H1 (cell line): ENCODE data around the gene NRP2. TPM values are rescaled to one million over a fixed set of nuclear protein-coding genes. Genes with fewer than 3 reads are reported as not detected.

Experiments
- CTCF ChIA-PET: fragments of 300-600 bp; sonication (Branson Sonifier 250); formaldehyde crosslinking; loops from one replicate; lab custom pipeline; 2021; ENCODE audit not compliant: partially characterized antibody; lab: Charles Lee
- POLR2A ChIA-PET: fragments of 300-600 bp; sonication (Branson Sonifier 250); formaldehyde crosslinking; loops from one replicate; lab custom pipeline; 2021; ENCODE audit warnings: inconsistent platforms; ENCODE audit not compliant: partially characterized antibody; lab: Charles Lee
- DNase-seq, 2 experiments: peaks; one replicate each; pipeline versions ENCODE4 v3.0.0 to v3.0.0-alpha.2; 2010 to 2022; ENCODE audit warnings: low spot score in 2 of 2, low read depth in 1 of 2, mixed read lengths in 1 of 2
- FAIRE-seq: peaks from 2 replicates; lab custom pipeline; 2011; peaks lifted over from hg19 to GRCh38; lab: Jason Lieb, UNC
- H2AFZ ChIP-seq: 2 replicates; pipeline ENCODE4 v1.8.1; 2012; ENCODE audit warnings: low read length, inconsistent platforms
- H2AK5ac ChIP-seq: 2 replicates; pipeline ENCODE4 v1.6.1; 2013; ENCODE audit warnings: low read depth, low read length
- H2BK120ac ChIP-seq: replicated peaks from 2 replicates; pipeline ENCODE3; 2013; ENCODE audit warnings: low read depth, low read length, inconsistent platforms
- H2BK12ac ChIP-seq: 2 replicates; pipeline ENCODE4 v1.6.1; 2013; ENCODE audit warnings: low read depth, low read length
- H2BK15ac ChIP-seq: 2 replicates; pipeline ENCODE4 v1.6.1; 2013; ENCODE audit warnings: low read length
- H2BK20ac ChIP-seq: 2 replicates; pipeline ENCODE4 v1.6.1; 2013; ENCODE audit warnings: low read length
- H2BK5ac ChIP-seq: 2 replicates; pipeline ENCODE4 v1.6.1; 2013; ENCODE audit warnings: low read depth, low read length
- H3K14ac ChIP-seq: 2 replicates; pipeline ENCODE4 v1.6.1; 2013; ENCODE audit warnings: inconsistent platforms; ENCODE audit not compliant: insufficient read length
- H3K18ac ChIP-seq: 2 replicates; pipeline ENCODE4 v1.6.1; 2013; ENCODE audit warnings: low read length; ENCODE audit errors: extremely low read depth
- H3K23ac ChIP-seq: 2 replicates; pipeline ENCODE4 v1.6.1; 2013; ENCODE audit warnings: inconsistent platforms; ENCODE audit not compliant: insufficient read length
- H3K23me2 ChIP-seq: 2 replicates; pipeline ENCODE4 v1.6.1; 2013; ENCODE audit warnings: low read depth, low read length
- H3K27ac ChIP-seq: 2 replicates; pipeline ENCODE4 v1.6.1; 2011; ENCODE audit warnings: low read depth, low read length, inconsistent platforms
- H3K27me3 ChIP-seq, 4 experiments: replicated peaks in 1 of 4; 1 replicate in 1 of 4; 2 replicates in 3 of 4; pipeline versions ENCODE4 v1.6.1 to v1.8.1; 2011 to 2013; ENCODE audit warnings: low read length in 3 of 4, mild to moderate bottlenecking in 3 of 4, inconsistent platforms in 2 of 4, mixed read lengths in 2 of 4, moderate library complexity in 1 of 4; ENCODE audit not compliant: control insufficient read depth in 3 of 4, insufficient read depth in 3 of 4; ENCODE audit errors: extremely low read depth in 1 of 4
- H3K36me3 ChIP-seq, 4 experiments: 2 replicates each; pipeline versions ENCODE4 v1.6.1 to v1.8.1; 2011 to 2013; ENCODE audit warnings: mild to moderate bottlenecking in 4 of 4, low read length in 3 of 4, moderate library complexity in 2 of 4, control low read depth in 1 of 4, inconsistent platforms in 1 of 4; ENCODE audit not compliant: insufficient read depth in 4 of 4, control insufficient read depth in 2 of 4
- H3K4ac ChIP-seq: replicated peaks from 2 replicates; pipeline ENCODE3; 2013; ENCODE audit warnings: low read length, low read depth, mixed read lengths, inconsistent platforms; ENCODE audit not compliant: insufficient read length
- H3K4me1 ChIP-seq, 4 experiments: replicated peaks in 1 of 4; 1 replicate in 1 of 4; 2 replicates in 3 of 4; pipeline versions ENCODE4 v1.6.1 to v1.8.1; 2011 to 2013; ENCODE audit warnings: low read length in 3 of 4, inconsistent platforms in 2 of 4, mixed read lengths in 1 of 4; ENCODE audit not compliant: insufficient read depth in 4 of 4, control insufficient read depth in 3 of 4
- H3K4me2 ChIP-seq, 2 experiments: 2 replicates each; pipeline versions ENCODE4 v1.6.1 to v1.8.1; 2011 to 2013; ENCODE audit warnings: low read depth in 2 of 2, low read length in 2 of 2, control low read depth in 1 of 2, inconsistent platforms in 1 of 2, mild to moderate bottlenecking in 1 of 2; ENCODE audit not compliant: insufficient read depth in 1 of 2
- H3K4me3 ChIP-seq, 4 experiments: fragments of 200-600, 300-600 bp in 1 of 4; sonication (generic), shearing (Covaris generic), sonication (Bioruptor Twin) in 1 of 4; 2 replicates each; pipeline versions ENCODE4 v1.5.1 to v1.8.1; 2011 to 2016; ENCODE audit warnings: low read length in 4 of 4, low read depth in 3 of 4, control low read depth in 2 of 4, inconsistent platforms in 2 of 4, mild to moderate bottlenecking in 2 of 4, mixed read lengths in 1 of 4, moderate library complexity in 1 of 4; ENCODE audit not compliant: insufficient read depth in 2 of 4; ENCODE audit errors: extremely low read depth in 1 of 4
- H3K56ac ChIP-seq: replicated peaks from 2 replicates; pipeline ENCODE3; 2013; ENCODE audit warnings: low read depth, mild to moderate bottlenecking, mixed read lengths, low read length, inconsistent platforms; ENCODE audit not compliant: insufficient read length
- H3K79me1 ChIP-seq: 2 replicates; pipeline ENCODE4 v1.6.1; 2013; ENCODE audit warnings: low read depth, low read length, control low read depth
- H3K79me2 ChIP-seq, 2 experiments: 2 replicates each; pipeline versions ENCODE4 v1.6.1 to v1.8.1; 2012 to 2013; ENCODE audit warnings: low read length in 2 of 2, mild to moderate bottlenecking in 2 of 2, inconsistent platforms in 1 of 2; ENCODE audit not compliant: insufficient read depth in 2 of 2, control insufficient read depth in 1 of 2
- H3K9ac ChIP-seq, 4 experiments: replicated peaks in 1 of 4; 1 replicate in 1 of 4; 2 replicates in 3 of 4; pipeline versions ENCODE4 v1.6.1 to v1.8.1; 2011 to 2013; ENCODE audit warnings: low read depth in 3 of 4, low read length in 3 of 4, control low read depth in 2 of 4, mild to moderate bottlenecking in 2 of 4, moderate library complexity in 2 of 4, inconsistent platforms in 1 of 4; ENCODE audit errors: extremely low read depth in 1 of 4
- H3K9me3 ChIP-seq, 2 experiments: 2 replicates each; pipeline versions ENCODE4 v1.6.1 to v1.8.1; 2012 to 2013; ENCODE audit warnings: mild to moderate bottlenecking in 2 of 2, moderate library complexity in 2 of 2, control low read depth in 1 of 2, inconsistent platforms in 1 of 2, low read depth in 1 of 2, low read length in 1 of 2, mixed read lengths in 1 of 2; ENCODE audit not compliant: insufficient read depth in 2 of 2
- H4K20me1 ChIP-seq, 2 experiments: replicated peaks in 1 of 2; 2 replicates each; pipeline versions ENCODE3 to v1.8.1; 2011 to 2013; ENCODE audit warnings: inconsistent platforms in 2 of 2, low read length in 2 of 2, mild to moderate bottlenecking in 1 of 2; ENCODE audit not compliant: insufficient read depth in 2 of 2, control insufficient read depth in 1 of 2
- H4K5ac ChIP-seq: 2 replicates; pipeline ENCODE4 v1.6.1; 2013; ENCODE audit warnings: low read length, low read depth, mixed read lengths, inconsistent platforms; ENCODE audit not compliant: insufficient read length
- H4K8ac ChIP-seq: 2 replicates; pipeline ENCODE4 v1.8.0; 2013; ENCODE audit warnings: mild to moderate bottlenecking, moderate library complexity, low read length, inconsistent platforms; ENCODE audit not compliant: insufficient read depth; ENCODE audit errors: extremely low read depth
- H4K91ac ChIP-seq: replicated peaks from 2 replicates; pipeline ENCODE3; 2013; ENCODE audit warnings: low read length, mixed read lengths, inconsistent platforms; ENCODE audit not compliant: insufficient read length
- BACH1 ChIP-seq: IDR thresholded peaks from 2 replicates; pipeline ENCODE4 v1.6.1; 2012; ENCODE audit warnings: low read length, improper control_type of control experiment
- BCL11A ChIP-seq, 2 experiments: IDR thresholded peaks; one replicate each; pipeline ENCODE4 v1.6.1; 2011; ENCODE audit warnings: low read depth in 2 of 2, low read length in 2 of 2, mild to moderate bottlenecking in 2 of 2
- CBX5 ChIP-seq: fragments of 300-800, 300-1000 bp; sonication (generic); IDR thresholded peaks from 2 replicates; pipeline ENCODE4 v1.7.1; 2016; ENCODE audit warnings: antibody characterized with exemption, low read length, low read depth
- HDAC2 ChIP-seq, 2 experiments: fragments of 300-600 bp in 1 of 2; sonication (generic) in 1 of 2; IDR thresholded peaks; 2 replicates each; pipeline ENCODE4 v1.6.1; 2011 to 2012; ENCODE audit warnings: low read depth in 2 of 2, low read length in 2 of 2, mild to moderate bottlenecking in 2 of 2, moderate library complexity in 2 of 2, borderline replicate concordance in 1 of 2, inconsistent platforms in 1 of 2
- JUN ChIP-seq: IDR thresholded peaks from 2 replicates; pipeline ENCODE4 v1.6.1; 2011; ENCODE audit warnings: low read depth, mild to moderate bottlenecking, improper control_type of control experiment, low read length
- MAX ChIP-seq: IDR thresholded peaks from 2 replicates; pipeline ENCODE4 v1.6.1; 2012; ENCODE audit warnings: inconsistent platforms
- RFX5 ChIP-seq: IDR thresholded peaks from 2 replicates; pipeline ENCODE4 v1.6.1; 2011; ENCODE audit warnings: low read depth, low read length, improper control_type of control experiment, borderline replicate concordance
- RNF2 ChIP-seq: fragments of 200-900, 300-1000 bp; sonication (generic); IDR thresholded peaks from 2 replicates; pipeline ENCODE4 v1.7.1; 2016; ENCODE audit warnings: borderline replicate concordance, low read depth, mild to moderate bottlenecking, antibody characterized with exemption, low read length; ENCODE audit not compliant: poor library complexity, severe bottlenecking; ENCODE audit errors: missing control alignments
- SP4 ChIP-seq: IDR thresholded peaks from 2 replicates; pipeline ENCODE4 v1.6.1; 2012; ENCODE audit warnings: low read length, inconsistent platforms
- SRF ChIP-seq: IDR thresholded peaks from 2 replicates; pipeline ENCODE4 v1.6.1; 2011; ENCODE audit warnings: mild to moderate bottlenecking, low read depth, low read length, moderate library complexity
- TAF7 ChIP-seq: optimal IDR thresholded peaks from 2 replicates; pipeline ENCODE3; 2011; ENCODE audit warnings: low read depth, mild to moderate bottlenecking, inconsistent platforms, low read length, moderate library complexity, borderline replicate concordance
- ZNF274 ChIP-seq: IDR thresholded peaks from 2 replicates; pipeline ENCODE4 v1.7.0; 2012; ENCODE audit warnings: low read length, borderline replicate concordance; ENCODE audit errors: extremely low read depth
- WGBS, 2 experiments: shearing (Covaris generic) in 1 of 2; methylation state at CpG; one replicate each; pipeline versions ENCODE4 v1.1.6 to v1.1.7; 2013 to 2015; ENCODE audit warnings: low lambda C conversion rate in 2 of 2, mixed read lengths in 2 of 2, inconsistent platforms in 1 of 2, low coverage in 1 of 2, missing lambda C conversion rate in 1 of 2; ENCODE audit not compliant: insufficient replicate concordance in 2 of 2, insufficient coverage in 1 of 2, insufficient read length in 1 of 2; ENCODE audit errors: extremely low coverage in 1 of 2, missing lambda C conversion rate in 1 of 2; 5-methylcytosine and 5-hydroxymethylcytosine counted together
- polyA plus RNA-seq, 7 experiments: library from polyadenylated mRNA; depleted of rRNA in 3 of 7; stranded (reverse) in 5 of 7; unstranded in 2 of 7; fragments of >200 nt in 5 of 7; fragments of 200-250 nt in 2 of 7; gene quantifications; 1 replicate in 5 of 7; 2 replicates in 1 of 7; 4 replicates in 1 of 7; pipeline versions ENCODE4 v1.2.1 to v1.2.3, GENCODE V29; 2011 to 2013; ENCODE audit warnings: missing spikeins in 2 of 7, mixed read lengths in 2 of 7
- total RNA-seq: library from RNA; stranded (reverse); fragmentation: NEBNext Ultra II Directional; extraction: Animal tissue kit (Norgen Biotek cat#: 25700); gene quantifications from 2 replicates; pipeline ENCODE4 v1.2.1, GENCODE V29; 2021
- TF ChIP-seq, protein P1 (sequence below): IDR thresholded peaks from 2 replicates; pipeline ENCODE4 v1.6.1; 2011; ENCODE audit warnings: low read depth, mild to moderate bottlenecking, low read length; ENCODE audit not compliant: insufficient read depth

The NRP2 gene
- total and polyA plus RNA-seq, 2 of the 8 experiments (the other 6 are each of a cell fraction or from before 2014, with no cell fraction given) = 32.0 to 37.8 TPM

DNA sequence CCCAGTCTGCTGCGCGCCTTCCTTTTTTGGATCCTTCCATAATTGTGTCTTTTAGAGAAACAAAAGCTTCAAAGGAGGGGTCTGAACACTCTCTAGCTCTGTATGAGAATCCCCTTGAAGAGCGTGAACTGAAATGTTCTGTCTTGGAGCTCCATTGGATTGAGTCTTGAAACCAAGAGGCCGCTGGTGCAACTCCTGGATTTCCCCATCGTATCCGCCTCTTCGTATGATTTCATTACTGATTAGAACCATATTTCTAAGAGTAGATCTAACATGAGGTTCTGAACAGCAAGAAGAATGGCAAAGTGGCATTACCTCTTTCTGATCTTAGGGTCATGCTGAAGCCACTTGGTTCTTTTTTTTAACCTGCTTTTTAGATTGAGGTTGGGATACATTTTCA lies 31.4 kb upstream of the NRP2 start:
- H3K4me2 ChIP-seq = no peak overlapping the region; a peak in 1 of 4 replicates
- CTCF ChIA-PET = interaction anchor here (0.6 to 3.3 kb wide), 8 partner anchors 11 to 739 kb away, joined by 3 to 10 read pairs (median 3); no protein-coding TSS in a partner anchor
- TF ChIP-seq RNF2 = no peak
- no peak for TF ChIP-seq ZNF274
- TF ChIP-seq, protein P1, sequence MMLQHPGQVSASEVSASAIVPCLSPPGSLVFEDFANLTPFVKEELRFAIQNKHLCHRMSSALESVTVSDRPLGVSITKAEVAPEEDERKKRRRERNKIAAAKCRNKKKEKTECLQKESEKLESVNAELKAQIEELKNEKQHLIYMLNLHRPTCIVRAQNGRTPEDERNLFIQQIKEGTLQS = no peak
- TF ChIP-seq SRF = no peak
- TF ChIP-seq BCL11A (IDR thresholded peaks at IDR 0.05; ENCODE audit: low read depth in 2 of 2, low read length in 2 of 2) = no peak
- no peak for TF ChIP-seq JUN
- no peak for TF ChIP-seq RFX5
- TF ChIP-seq CBX5 = no peak
- TF ChIP-seq TAF7 = no peak
- TF ChIP-seq MAX = no peak
- TF ChIP-seq SP4 = no peak
- no peak for TF ChIP-seq BACH1
- TF ChIP-seq HDAC2 (IDR thresholded peaks at IDR 0.05; ENCODE audit: borderline replicate concordance in 1 of 2, low read depth in 2 of 2, low read length in 2 of 2) = no peak

More for the DNA sequence above, 31.4 kb upstream of the NRP2 start:
- WGBS, 2 experiments = 90% methylated on average over 7 of the region's 7 CpGs; no CpG with 5 or more reads in 1 of the 2 experiments
- Histone ChIP-seq H4K8ac (no peak overlapping the region), H2BK5ac (peak overlapping the region; percentile 78), H3K79me1 (no peaks in the 10 kb centered on the region), H3K56ac (no peak overlapping the region), H3K27me3 (no peaks in the 10 kb centered on the region; a peak in 2 of 7 replicates), H3K27ac (no peak overlapping the region), H3K4me1 (peaks cover 0 to 14% (median 9%) of the 10 kb centered on the region in 4 experiments; a peak in 5 of 7 replicates), H4K5ac (no peak overlapping the region), H2AFZ (no peak overlapping the region), H2BK15ac (no peak overlapping the region), H3K9me3 (no peaks in the 10 kb centered on the region), H2BK120ac (no peak overlapping the region), H4K91ac (no peak overlapping the region), H3K18ac (peak overlapping the region; percentile 60; the same call in 1 of the 2 replicates), H2AK5ac (no peak overlapping the region), H3K79me2 (no peaks in the 10 kb centered on the region), H3K23me2 (no peaks in the 10 kb centered on the region), H2BK12ac (no peak overlapping the region), H3K4me3 (no peak overlapping the region), H3K36me3 (no peaks in the 10 kb centered on the region), H2BK20ac (peak overlapping the region; percentile 11; the same call in 1 of the 2 replicates), H3K9ac (no peak overlapping the region), H4K20me1 (no peaks in the 10 kb centered on the region), H3K14ac (no peak overlapping the region), H3K4ac (no peak overlapping the region), H3K23ac (no peak overlapping the region)
- DNase-seq (no peak), FAIRE-seq (no peak)
- POLR2A ChIA-PET = no interaction called here
